Left ventricle myocardium inferior (tissue), 1 donor: Measurements from ENCODE around the gene DNM3. TPM values are rescaled to one million over a fixed set of nuclear protein-coding genes. Genes with fewer than 3 reads are reported as not detected.

Experiments used
- DNase-seq: peaks from one replicate; pipeline ENCODE4 v3.0.0-alpha.2; 2020
- H3K27ac ChIP-seq: fragments of 200-600 bp; replicated peaks from 2 replicates; pipeline ENCODE4 v1.8.0; 2021
- H3K27me3 ChIP-seq: fragments of 200-600 bp; 2 replicates; pipeline ENCODE4 v1.8.0; 2021; ENCODE audit warnings: low read depth
- H3K36me3 ChIP-seq: fragments of 200-600 bp; 2 replicates; pipeline ENCODE4 v1.8.0; 2021
- H3K4me1 ChIP-seq: fragments of 200-600 bp; 2 replicates; pipeline ENCODE4 v1.8.0; 2021
- H3K4me3 ChIP-seq: fragments of 200-600 bp; 2 replicates; pipeline ENCODE4 v1.8.0; 2021; ENCODE audit warnings: mild to moderate bottlenecking, moderate library complexity
- H3K9me3 ChIP-seq: fragments of 200-600 bp; replicated peaks from 2 replicates; pipeline ENCODE4 v1.8.0; 2021
- intact Hi-C: fragments of 100-400 bp; cut with micrococcal nuclease; formaldehyde crosslinking; loops from one replicate; pipeline ENCODE4 v1.11.0; 2022
- total RNA-seq: library from RNA; stranded (reverse); fragmentation: NEBNext Ultra II Directional; extraction: Animal tissue kit (Norgen Biotek cat#: 25700); gene quantifications from one replicate; pipeline ENCODE4 v1.2.1, GENCODE V29; 2021
- TF ChIP-seq, protein P1 (sequence below): fragments of 200-600 bp; IDR thresholded peaks from 2 replicates; pipeline ENCODE4 v1.8.0; 2021; ENCODE audit warnings: antibody characterized with exemption, mild to moderate bottlenecking, borderline replicate concordance
- donor health status: DM: no; HTN: yes; CAD: no; lungs with severe emphysema.

The DNM3 gene
- total RNA-seq, 1 donor from 2014 or later = 1.2 TPM

DNA sequence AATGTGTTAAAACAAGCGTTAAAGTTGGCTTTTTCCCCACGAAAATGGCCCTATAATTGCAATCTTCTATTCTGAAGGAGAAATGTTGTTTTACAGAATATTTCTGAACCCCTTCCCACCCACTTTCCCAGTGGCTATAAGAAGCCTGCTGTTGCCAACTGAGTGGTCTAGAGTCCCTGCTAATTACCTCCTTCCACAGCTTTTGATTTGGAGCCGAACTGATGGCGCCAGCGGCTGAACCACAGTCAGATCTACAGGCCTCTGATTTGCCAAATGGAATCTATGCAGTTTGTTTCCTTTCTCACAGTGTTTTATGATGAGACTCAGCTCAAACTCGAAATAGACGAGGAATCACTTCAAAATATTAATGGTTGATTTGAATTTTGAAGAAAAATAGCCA lies 503.1 kb downstream of the DNM3 start:
- Histone ChIP-seq H3K4me3 (no peak overlapping the region), H3K27ac (peak overlapping the region; percentile 63), H3K4me1 (peaks cover 18% of the 10 kb centered on the region), H3K27me3 (no peaks in the 10 kb centered on the region), H3K36me3 (no peaks in the 10 kb centered on the region), H3K9me3 (peaks cover 19% of the 10 kb centered on the region)
- TF ChIP-seq, protein P1, sequence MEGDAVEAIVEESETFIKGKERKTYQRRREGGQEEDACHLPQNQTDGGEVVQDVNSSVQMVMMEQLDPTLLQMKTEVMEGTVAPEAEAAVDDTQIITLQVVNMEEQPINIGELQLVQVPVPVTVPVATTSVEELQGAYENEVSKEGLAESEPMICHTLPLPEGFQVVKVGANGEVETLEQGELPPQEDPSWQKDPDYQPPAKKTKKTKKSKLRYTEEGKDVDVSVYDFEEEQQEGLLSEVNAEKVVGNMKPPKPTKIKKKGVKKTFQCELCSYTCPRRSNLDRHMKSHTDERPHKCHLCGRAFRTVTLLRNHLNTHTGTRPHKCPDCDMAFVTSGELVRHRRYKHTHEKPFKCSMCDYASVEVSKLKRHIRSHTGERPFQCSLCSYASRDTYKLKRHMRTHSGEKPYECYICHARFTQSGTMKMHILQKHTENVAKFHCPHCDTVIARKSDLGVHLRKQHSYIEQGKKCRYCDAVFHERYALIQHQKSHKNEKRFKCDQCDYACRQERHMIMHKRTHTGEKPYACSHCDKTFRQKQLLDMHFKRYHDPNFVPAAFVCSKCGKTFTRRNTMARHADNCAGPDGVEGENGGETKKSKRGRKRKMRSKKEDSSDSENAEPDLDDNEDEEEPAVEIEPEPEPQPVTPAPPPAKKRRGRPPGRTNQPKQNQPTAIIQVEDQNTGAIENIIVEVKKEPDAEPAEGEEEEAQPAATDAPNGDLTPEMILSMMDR = no peak
- DNase-seq = no peak
- intact Hi-C loops = no loop called here

DNA sequence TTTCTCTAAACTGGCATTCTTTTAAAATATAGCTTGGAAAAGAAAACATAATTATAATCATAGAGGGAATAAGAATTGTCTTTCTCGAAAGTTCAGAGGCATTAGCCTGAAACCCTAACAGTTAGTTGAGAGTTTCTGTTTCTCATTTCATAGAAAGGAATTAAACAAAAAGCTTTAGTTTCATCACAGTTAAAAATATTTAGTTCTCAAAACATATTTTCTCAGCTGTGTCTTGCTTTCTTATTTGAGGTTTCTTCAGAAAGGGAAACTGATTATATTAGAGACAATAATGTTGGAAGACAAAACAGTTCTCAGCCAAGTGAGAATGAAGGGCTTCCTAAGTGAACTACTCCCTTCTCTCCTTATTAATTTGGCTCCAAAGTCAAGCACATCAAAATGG lies 503.8 kb downstream of the DNM3 start:
- Histone ChIP-seq H3K4me1 (peaks cover 18% of the 10 kb centered on the region), H3K4me3 (no peak overlapping the region), H3K27me3 (no peaks in the 10 kb centered on the region), H3K9me3 (peaks cover 19% of the 10 kb centered on the region), H3K36me3 (no peaks in the 10 kb centered on the region), H3K27ac (peak overlapping the region; percentile 63)
- no peak for DNase-seq
- TF ChIP-seq, protein P1 = no peak
- intact Hi-C loops = no loop called here

DNA sequence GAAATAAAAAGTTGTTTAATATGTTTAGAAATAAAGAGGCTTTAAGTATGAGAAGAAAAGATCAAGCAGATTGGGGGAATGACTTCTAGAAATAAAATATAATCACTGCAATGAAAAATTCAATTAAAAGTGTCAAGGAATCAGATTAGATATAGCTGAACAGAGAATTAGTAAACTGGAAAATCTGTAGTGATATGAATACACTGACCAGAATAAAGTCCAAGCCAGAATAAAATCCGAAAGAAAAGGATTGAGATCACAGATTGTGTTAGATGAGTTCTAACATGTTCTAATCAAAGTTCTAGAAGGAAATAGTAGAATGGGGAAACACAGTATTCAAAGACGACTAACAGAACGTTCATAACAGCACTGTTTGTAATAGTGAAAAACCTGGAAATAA lies 506.1 kb downstream of the DNM3 start:
- Histone ChIP-seq H3K27ac (no peak overlapping the region), H3K27me3 (no peaks in the 10 kb centered on the region), H3K4me3 (no peak overlapping the region), H3K4me1 (peaks cover 34% of the 10 kb centered on the region), H3K36me3 (no peaks in the 10 kb centered on the region), H3K9me3 (peaks cover 19% of the 10 kb centered on the region)
- no peak for DNase-seq
- TF ChIP-seq, protein P1 = no peak
- intact Hi-C loops = no loop called here

DNA sequence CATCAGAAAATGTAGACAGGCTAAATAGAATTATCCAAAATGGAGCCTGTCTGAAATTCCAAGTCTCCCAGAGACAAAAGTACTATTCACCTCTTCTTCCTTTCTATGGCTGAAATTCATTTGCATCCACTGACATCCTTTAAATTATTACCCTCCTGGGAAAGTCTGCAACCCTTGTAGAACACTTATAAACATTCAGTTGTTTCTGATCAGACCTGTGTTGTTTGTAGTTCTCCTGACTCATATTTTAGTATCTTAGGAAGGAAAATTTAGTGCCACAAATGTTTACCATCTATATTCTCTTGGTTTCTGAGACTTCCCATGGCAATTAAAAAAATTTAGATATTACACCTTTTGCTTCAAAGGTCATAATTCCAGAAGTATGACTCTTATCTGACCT lies 509.6 kb downstream of the DNM3 start:
- no peak overlapping the region for H3K4me3 ChIP-seq
- intact Hi-C loops = loop anchor here (10.0 kb wide), 1 partner anchor 206 kb away; no protein-coding TSS in a partner anchor
- H3K27me3 ChIP-seq = no peaks in the 10 kb centered on the region
- H3K4me1 ChIP-seq = peaks cover 27% of the 10 kb centered on the region
- H3K27ac ChIP-seq = no peak overlapping the region
- TF ChIP-seq, protein P1 = no peak
- no peak for DNase-seq
- no peaks in the 10 kb centered on the region for H3K36me3 ChIP-seq
- H3K9me3 ChIP-seq = peaks cover 19% of the 10 kb centered on the region

DNA sequence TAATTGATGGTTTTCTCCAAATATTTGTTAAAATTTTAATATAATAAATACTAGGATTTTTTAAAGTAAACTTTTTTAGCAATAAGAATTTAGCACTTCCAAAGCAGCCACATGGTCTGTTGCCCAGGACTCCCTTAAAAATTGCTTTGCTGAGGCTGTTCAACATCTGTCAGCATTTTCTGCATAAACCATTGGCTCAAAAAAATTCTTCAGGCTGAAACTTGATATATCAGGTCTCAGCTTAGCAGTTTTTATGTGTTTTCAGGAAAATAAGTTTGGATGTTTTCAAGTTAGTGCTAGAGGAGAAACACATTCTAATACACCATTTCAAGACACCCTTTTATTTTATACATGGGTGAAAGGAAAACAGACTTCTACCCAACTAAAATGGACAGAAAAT lies 510.0 kb downstream of the DNM3 start:
- Histone ChIP-seq H3K27ac (no peak overlapping the region), H3K27me3 (no peaks in the 10 kb centered on the region), H3K4me3 (no peak overlapping the region), H3K36me3 (no peaks in the 10 kb centered on the region), H3K4me1 (peaks cover 32% of the 10 kb centered on the region), H3K9me3 (peaks cover 19% of the 10 kb centered on the region)
- no peak for DNase-seq
- intact Hi-C loops = loop anchor here (10.0 kb wide), 1 partner anchor 207 kb away; no protein-coding TSS in a partner anchor
- TF ChIP-seq, protein P1 = no peak
